ENCODE data around the gene NFS1.
"Not testable (repeated sequence)": the region's sequence is repeated elsewhere in the genome, so short reads cannot be mapped to it uniquely, and the experiment has no call there.

Gene NFS1

DNA sequence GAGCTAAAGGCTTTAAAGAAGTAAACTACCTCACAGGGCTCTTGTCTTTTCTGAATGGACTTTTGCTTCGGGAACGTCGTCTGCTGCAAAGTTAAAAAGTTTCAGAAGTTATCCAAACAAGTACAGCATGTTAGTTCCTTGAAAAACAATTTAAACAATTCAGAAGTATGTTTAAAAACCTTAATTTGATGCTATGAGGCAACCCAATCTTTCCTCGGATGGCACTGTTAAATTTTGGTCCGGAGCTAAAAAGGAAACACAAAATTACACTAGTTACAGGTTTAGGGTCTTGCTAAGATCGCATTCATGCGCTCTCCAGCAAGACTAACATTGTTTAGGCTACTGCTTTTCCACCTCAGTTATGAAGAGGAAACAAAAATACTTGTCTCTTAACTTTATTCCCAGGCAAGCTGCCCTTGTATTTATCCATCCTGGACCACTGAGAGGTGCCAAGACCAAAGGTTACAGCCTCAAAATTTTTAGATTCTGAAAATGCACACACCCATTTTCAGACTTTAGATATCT is 30.2 kb upstream of the NFS1 start:
- in situ Hi-C loops (cut with MboI; ENCODE audit: low sequenced_read_pairs, unreplicated experiment): no loop called here
- TF ChIP-seq, protein P1, sequence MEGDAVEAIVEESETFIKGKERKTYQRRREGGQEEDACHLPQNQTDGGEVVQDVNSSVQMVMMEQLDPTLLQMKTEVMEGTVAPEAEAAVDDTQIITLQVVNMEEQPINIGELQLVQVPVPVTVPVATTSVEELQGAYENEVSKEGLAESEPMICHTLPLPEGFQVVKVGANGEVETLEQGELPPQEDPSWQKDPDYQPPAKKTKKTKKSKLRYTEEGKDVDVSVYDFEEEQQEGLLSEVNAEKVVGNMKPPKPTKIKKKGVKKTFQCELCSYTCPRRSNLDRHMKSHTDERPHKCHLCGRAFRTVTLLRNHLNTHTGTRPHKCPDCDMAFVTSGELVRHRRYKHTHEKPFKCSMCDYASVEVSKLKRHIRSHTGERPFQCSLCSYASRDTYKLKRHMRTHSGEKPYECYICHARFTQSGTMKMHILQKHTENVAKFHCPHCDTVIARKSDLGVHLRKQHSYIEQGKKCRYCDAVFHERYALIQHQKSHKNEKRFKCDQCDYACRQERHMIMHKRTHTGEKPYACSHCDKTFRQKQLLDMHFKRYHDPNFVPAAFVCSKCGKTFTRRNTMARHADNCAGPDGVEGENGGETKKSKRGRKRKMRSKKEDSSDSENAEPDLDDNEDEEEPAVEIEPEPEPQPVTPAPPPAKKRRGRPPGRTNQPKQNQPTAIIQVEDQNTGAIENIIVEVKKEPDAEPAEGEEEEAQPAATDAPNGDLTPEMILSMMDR (IDR thresholded peaks at IDR 0.05; ENCODE audit: borderline replicate concordance, control extremely low read depth, extremely low read depth, insufficient read depth, missing control alignments): no peak
- no peak for DNase-seq (ENCODE audit: low spot score)

DNA sequence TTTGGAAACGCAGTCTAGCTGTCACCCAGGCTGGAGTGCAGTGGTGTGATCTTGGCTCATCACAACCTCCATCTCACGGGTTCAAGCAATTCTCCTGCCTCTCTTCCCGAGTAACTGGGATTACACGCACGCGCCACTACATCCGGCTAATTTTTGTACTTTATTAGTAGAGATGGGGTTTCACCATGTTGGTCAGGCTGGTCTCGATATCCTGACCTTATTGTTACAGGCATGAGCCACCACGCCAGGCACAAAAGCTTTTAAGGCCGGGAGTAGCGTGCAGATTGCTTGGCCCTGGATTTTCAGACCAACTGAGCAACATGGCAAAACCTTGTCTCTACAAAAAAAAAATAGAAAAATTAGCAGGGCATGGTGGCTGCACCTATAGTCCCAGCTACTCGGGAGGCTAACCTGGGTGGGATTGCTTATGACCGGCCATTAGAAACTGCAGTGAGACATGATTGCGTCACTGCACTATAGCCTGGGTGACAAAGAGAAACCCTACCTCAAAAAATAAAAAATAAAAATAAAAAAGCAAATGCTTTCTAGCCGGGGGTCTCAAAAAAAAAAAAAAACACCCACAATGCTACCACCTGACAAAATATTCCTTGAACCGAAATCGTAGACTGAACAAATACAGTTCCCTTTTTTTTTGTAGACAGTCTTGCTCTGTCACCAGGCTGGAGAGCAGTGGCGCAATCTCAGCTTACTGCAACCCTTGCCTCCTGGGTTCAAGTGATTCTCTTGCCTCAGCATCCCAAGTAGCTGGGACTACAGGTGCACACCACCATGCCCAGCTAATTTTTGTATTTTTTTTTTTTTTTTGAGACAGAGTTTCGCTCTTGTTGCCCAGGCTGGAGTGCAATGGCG is 27.9 kb upstream of the NFS1 start:
- TF ChIP-seq, protein P1 (IDR thresholded peaks at IDR 0.05; ENCODE audit: borderline replicate concordance, control extremely low read depth, extremely low read depth, insufficient read depth, missing control alignments): no peak
- in situ Hi-C loops (cut with MboI; ENCODE audit: low sequenced_read_pairs, unreplicated experiment): no loop called here
- DNase-seq (ENCODE audit: low spot score): no peak

DNA sequence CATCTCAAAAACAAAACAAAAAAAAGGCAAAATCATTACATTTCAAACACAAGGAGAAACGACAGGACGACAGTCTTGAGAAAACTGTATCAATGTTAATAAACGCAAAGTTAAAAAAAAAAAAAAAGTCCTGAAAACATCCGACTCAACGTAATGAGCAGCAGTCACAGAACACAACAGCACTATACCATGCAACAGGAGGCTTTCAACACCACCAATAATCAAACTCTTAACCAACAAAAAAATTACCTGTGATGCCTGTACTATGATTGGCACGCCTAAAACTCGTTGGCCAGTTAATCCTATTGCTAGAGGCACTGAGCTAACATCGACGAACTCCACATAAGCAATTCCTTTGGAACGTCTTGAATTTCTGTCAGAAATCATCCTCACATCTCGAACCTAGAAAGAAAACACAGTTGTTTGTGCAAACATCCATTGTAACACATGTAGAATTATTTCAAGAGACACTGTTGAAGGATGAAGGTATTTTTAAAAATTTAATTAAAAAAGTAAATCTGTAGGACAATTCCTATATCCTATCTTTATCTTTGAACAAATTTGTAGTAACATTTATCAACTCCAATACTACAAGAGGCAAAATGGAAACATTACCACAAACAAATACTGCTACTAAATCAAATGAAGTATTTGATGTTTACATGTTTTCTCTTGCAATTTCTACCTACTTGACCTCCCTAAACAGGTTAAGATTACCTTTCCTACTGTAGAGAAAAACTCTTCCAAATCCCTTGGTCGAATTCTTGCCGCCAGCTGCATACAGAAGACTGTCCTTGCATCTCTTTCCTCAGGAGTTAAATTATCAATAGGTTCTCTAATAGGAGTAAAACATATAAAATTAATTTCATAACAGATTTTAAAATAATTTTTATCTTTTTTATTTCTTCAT is 25.4 kb upstream of the NFS1 start:
- in situ Hi-C loops (cut with MboI; ENCODE audit: low sequenced_read_pairs, unreplicated experiment): no loop called here
- TF ChIP-seq, protein P1 (IDR thresholded peaks at IDR 0.05; ENCODE audit: borderline replicate concordance, control extremely low read depth, extremely low read depth, insufficient read depth, missing control alignments): no peak
- no peak for DNase-seq (ENCODE audit: low spot score)

DNA sequence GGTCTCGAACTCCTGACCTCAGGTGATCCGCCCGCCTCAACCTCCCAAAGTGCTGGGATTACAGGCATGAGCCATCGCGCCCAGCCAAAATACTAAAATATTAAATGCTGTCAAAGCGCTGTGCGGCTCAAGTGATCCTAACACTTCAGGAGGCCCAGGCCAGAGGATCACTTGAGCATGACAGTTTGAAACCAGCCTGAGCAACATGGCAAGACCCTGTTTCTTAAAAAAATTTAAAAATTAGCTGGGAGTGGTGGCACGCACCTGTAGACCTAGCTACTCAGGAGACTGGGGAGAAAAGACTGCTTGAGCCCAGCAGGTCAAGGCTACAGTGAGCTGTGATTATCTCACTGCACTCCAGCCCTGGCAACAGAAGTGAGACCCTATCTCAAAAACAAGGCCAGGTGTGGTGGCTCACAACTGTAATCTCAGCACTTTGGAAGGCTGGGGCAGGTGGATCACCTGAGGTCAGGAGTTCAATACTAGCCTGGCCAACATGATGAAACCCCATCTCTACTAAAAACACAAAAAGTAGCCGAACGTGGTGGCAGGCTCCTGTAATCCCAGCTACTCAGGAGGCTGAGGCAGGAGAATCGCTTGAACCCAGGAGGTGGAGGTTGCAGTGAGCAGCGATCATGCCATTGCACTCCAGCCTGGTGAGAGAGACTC is 24.6 kb upstream of the NFS1 start:
- in situ Hi-C loops (cut with MboI; ENCODE audit: low sequenced_read_pairs, unreplicated experiment); DNase-seq (ENCODE audit: low spot score): not testable (repeated sequence)

DNA sequence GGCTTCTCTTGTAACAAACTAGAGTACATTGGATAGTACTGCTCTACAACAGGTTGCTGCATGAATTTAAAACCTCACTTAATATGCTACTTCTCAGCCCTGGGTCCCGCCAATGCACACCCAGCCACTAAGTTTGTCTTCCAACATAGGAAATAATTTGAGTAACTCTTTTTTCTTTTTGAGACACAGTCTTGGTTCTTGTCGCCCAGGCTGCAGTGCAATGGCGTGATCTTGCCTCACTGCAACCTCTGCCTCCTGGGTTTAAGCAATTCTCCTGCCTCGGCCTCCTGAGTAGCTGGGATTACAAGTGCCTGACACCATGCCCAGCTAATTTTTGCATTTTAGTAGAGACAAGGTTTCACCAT is 24.1 kb upstream of the NFS1 start:
- in situ Hi-C loops (cut with MboI; ENCODE audit: low sequenced_read_pairs, unreplicated experiment); DNase-seq (ENCODE audit: low spot score): not testable (repeated sequence)

DNA sequence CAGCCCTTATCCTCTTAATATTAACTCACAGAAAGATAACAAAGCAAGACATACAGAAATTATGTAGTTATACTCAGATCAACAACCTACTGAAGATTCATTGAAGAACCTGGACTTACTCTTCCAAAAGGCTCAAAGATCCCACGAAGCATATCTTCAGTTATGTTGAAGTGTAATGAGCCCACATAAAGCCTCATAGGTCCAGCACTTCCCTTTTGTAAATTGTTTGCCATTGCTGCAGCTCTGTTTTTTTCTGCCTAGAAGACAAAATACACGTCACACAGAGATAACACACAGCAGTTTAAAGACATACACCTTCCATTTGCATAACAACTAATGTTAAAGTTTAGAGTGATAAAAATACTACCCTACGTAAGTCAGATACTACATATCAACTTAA is 22.5 kb upstream of the NFS1 start:
- in situ Hi-C loops (cut with MboI; ENCODE audit: low sequenced_read_pairs, unreplicated experiment): no loop called here
- DNase-seq (ENCODE audit: low spot score): no peak
- TF ChIP-seq, protein P1 (IDR thresholded peaks at IDR 0.05; ENCODE audit: borderline replicate concordance, control extremely low read depth, extremely low read depth, insufficient read depth, missing control alignments): no peak

DNA sequence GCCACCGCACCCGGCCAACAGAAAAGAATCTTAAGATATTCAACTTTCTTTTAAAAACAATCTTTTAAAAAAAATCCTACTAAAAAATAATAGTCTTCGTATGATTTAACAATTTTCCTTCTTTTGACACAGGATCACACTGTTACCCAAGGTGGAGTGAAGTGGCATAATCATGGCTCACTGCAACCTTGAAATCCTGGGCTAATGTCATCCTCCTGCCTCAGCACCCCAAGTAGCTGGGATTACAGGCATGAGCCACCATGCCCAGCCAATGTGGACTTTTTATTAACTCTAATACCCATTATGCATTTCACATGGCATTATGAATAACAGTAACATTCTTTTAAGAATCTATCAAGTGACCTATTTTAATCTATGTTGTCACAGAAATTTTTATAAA is 22.1 kb upstream of the NFS1 start:
- in situ Hi-C loops (cut with MboI; ENCODE audit: low sequenced_read_pairs, unreplicated experiment): no loop called here
- TF ChIP-seq, protein P1 (IDR thresholded peaks at IDR 0.05; ENCODE audit: borderline replicate concordance, control extremely low read depth, extremely low read depth, insufficient read depth, missing control alignments): no peak
- DNase-seq (ENCODE audit: low spot score): no peak
